GM12878 (cell line): ENCODE data around the gene HSPA12A. TPM values are rescaled to one million over a fixed set of nuclear protein-coding genes. Genes with fewer than 3 reads are reported as not detected.

Experiments
- ATAC-seq: fragments of 200-7000 bp; cut with Tn5 transposase; 3 replicates; pipeline ENCODE4 v1.9.1; 2020; ENCODE audit warnings: mild to moderate bottlenecking, moderate library complexity
- BruUV-seq: library from RNA; stranded (reverse); fragments of 400-500 nt; replicated peaks from 2 replicates; lab custom pipeline; 2021; lab: Mats Ljungman, UMichigan
- CTCF ChIA-PET: fragments of 300-600 bp; sonication (Branson Sonifier 250); formaldehyde crosslinking; extraction: SDS; loops from one replicate; lab custom pipeline; 2021; ENCODE audit warnings: inconsistent platforms; lab: Yijun Ruan, JAX
- POLR2A ChIA-PET: fragments of 350-600 bp; formaldehyde crosslinking; extraction: SDS; loops from one replicate; lab custom pipeline; 2021; ENCODE audit warnings: inconsistent platforms; lab: Charles Lee
- RAD21 ChIA-PET: fragments of 300-600 bp; sonication (Branson Sonifier 250); formaldehyde crosslinking; loops from one replicate; lab custom pipeline; 2023; ENCODE audit warnings: antibody characterized with exemption; ENCODE audit not compliant: unreplicated experiment; lab: Charles Lee
- SMC1A ChIA-PET: fragments of 300-600 bp; sonication (Branson Sonifier 250); formaldehyde crosslinking; loops from one replicate; lab custom pipeline; 2023; ENCODE audit not compliant: unreplicated experiment, uncharacterized antibody; lab: Charles Lee
- DNase-seq: peaks from one replicate; pipeline ENCODE4 v3.0.0-alpha.2; 2011; ENCODE audit warnings: low read depth, low spot score
- FAIRE-seq: peaks from 3 replicates; lab custom pipeline; 2011; peaks lifted over from hg19 to GRCh38; lab: Jason Lieb, UNC
- H2AFZ ChIP-seq: 2 replicates; pipeline ENCODE4 v1.6.0; 2011; ENCODE audit warnings: low read depth, low read length, control low read depth; ENCODE audit not compliant: control insufficient read depth
- H3K27ac ChIP-seq: 2 replicates; pipeline ENCODE4 v1.5.1; 2011; ENCODE audit warnings: control low read depth; ENCODE audit not compliant: control insufficient read depth, insufficient read depth
- H3K27me3 ChIP-seq, 2 experiments: replicated peaks in 1 of 2; 2 replicates each; pipeline versions ENCODE4 v1.6.0 to v1.6.1; 2011; ENCODE audit warnings: low read length in 1 of 2; ENCODE audit not compliant: control insufficient read depth in 2 of 2, insufficient read depth in 2 of 2
- H3K36me3 ChIP-seq, 2 experiments: 2 replicates each; pipeline ENCODE4 v1.5.1; 2011; ENCODE audit warnings: low read length in 1 of 2; ENCODE audit not compliant: control insufficient read depth in 2 of 2, insufficient read depth in 2 of 2
- H3K4me1 ChIP-seq: 2 replicates; pipeline ENCODE4 v1.6.1; 2011; ENCODE audit warnings: mild to moderate bottlenecking, low read length, moderate library complexity, mixed read lengths; ENCODE audit not compliant: control insufficient read depth, insufficient read depth
- H3K4me2 ChIP-seq: 2 replicates; pipeline ENCODE4 v1.6.0; 2011; ENCODE audit warnings: control low read depth; ENCODE audit not compliant: control insufficient read depth, insufficient read depth
- H3K4me3 ChIP-seq: fragments of 200-600 bp; sonication (generic); 2 replicates; pipeline ENCODE4 v1.5.1; 2016
- H3K79me2 ChIP-seq: 2 replicates; pipeline ENCODE4 v1.6.0; 2011; ENCODE audit warnings: low read length; ENCODE audit not compliant: control insufficient read depth, insufficient read depth
- H3K9ac ChIP-seq: 2 replicates; pipeline ENCODE4 v1.8.0; 2011; ENCODE audit warnings: low read length, control low read depth, mixed read lengths; ENCODE audit not compliant: control insufficient read depth, insufficient read depth
- H3K9me3 ChIP-seq: replicated peaks from 3 replicates; pipeline ENCODE4 v1.5.1; 2011; ENCODE audit warnings: mild to moderate bottlenecking, low read length; ENCODE audit not compliant: control insufficient read depth, insufficient read depth
- H4K20me1 ChIP-seq: 2 replicates; pipeline ENCODE4 v1.6.0; 2011; ENCODE audit not compliant: control insufficient read depth, insufficient read depth
- ATF2 ChIP-seq: IDR thresholded peaks from 2 replicates; pipeline ENCODE4 v1.6.1; 2012; ENCODE audit warnings: low read length, inconsistent platforms
- EED ChIP-seq: sonication (generic); IDR thresholded peaks from 2 replicates; pipeline ENCODE4 v1.6.1; 2016; ENCODE audit warnings: antibody characterized with exemption, low read depth
- WGBS: methylation state at CpG from one replicate; pipeline ENCODE4 v1.1.6; 2016; ENCODE audit warnings: low lambda C conversion rate; ENCODE audit not compliant: insufficient replicate concordance, insufficient coverage; ENCODE audit errors: missing lambda C conversion rate; 5-methylcytosine and 5-hydroxymethylcytosine counted together
- in situ Hi-C: fragments of 300-500 bp; cut with MboI; formaldehyde crosslinking; loops from 9 replicates; pipeline ENCODE4 v1.14.3; 2018; ENCODE audit warnings: mixed read lengths
- intact Hi-C: fragments of 100-400 bp; cut with micrococcal nuclease; formaldehyde crosslinking; loops from one replicate; pipeline ENCODE4 v1.14.2; 2022; ENCODE audit not compliant: unreplicated experiment
- polyA plus RNA-seq, 11 experiments: library from polyadenylated mRNA; depleted of rRNA in 4 of 11; unstranded in 6 of 11; stranded (reverse) in 5 of 11; fragments of >200 nt; fragmentation: Nextera tagmentation in 4 of 11; fragmentation: Illumina TruSeq in 1 of 11; extraction: Ambion mirVana in 4 of 11; extraction: Trizol in 1 of 11; gene quantifications; 1 replicate in 1 of 11; 2 replicates in 10 of 11; pipeline versions ENCODE4 v1.2.1 to v1.2.3, GENCODE V29; 2011 to 2016; ENCODE audit warnings: inconsistent platforms in 2 of 11, missing spikeins in 2 of 11, low read depth in 1 of 11
- total RNA-seq, 4 experiments: library from RNA; depleted of rRNA in 3 of 4; stranded (reverse); fragments of >200 nt in 3 of 4; fragmentation: Illumina TruSeq in 1 of 4; extraction: Trizol in 1 of 4; gene quantifications; 2 replicates each; pipeline versions ENCODE4 v1.2.1 to v1.2.3, GENCODE V29; 2013 to 2021
- TF ChIP-seq, protein P1 (sequence below): fragments of 450-650 bp; IDR thresholded peaks from 2 replicates; pipeline ENCODE4 v1.6.1; 2017; ENCODE audit warnings: mild to moderate bottlenecking

Gene HSPA12A
- total and polyA plus RNA-seq, 10 of the 15 experiments (the other 5 are each of a cell fraction or from before 2014, with no cell fraction given), result 0.90 to 20.2 (median 2.8) TPM

DNA sequence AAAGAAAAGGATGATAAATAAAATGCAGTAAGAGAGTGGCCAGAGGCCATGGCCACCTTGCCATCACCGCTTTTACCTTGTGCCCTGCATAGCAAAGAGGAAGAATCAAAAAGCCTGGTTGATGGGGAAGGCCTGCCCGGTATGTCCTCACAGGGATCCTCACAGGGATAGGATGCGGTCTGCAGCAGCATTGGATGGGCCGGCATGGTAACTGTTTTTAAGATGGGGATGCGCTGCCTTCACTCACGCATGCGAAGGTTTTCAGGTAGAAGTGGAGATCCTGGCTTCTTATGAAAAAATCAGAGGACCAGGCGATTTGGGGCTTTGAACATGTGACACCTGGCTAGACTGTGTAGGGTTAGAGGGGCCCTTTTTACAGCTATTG, 109.2 kb downstream of the HSPA12A start:
- in situ Hi-C loops (no loop called here), intact Hi-C loops (no loop called here)
- RAD21 ChIA-PET, result no interaction called here
- H3K36me3 ChIP-seq, result no peaks in the 10 kb centered on the region
- no peaks in the 10 kb centered on the region for H4K20me1 ChIP-seq
- no TSS peak for BruUV-seq
- H3K9ac ChIP-seq, result no peak overlapping the region
- DNase-seq, result no peak
- no peak overlapping the region for H2AFZ ChIP-seq
- H3K79me2 ChIP-seq, result no peaks in the 10 kb centered on the region
- H3K27me3 ChIP-seq, result no peaks in the 10 kb centered on the region
- H3K4me2 ChIP-seq, result no peak overlapping the region
- CTCF ChIA-PET, result no interaction called here
- POLR2A ChIA-PET, result no interaction called here
- TF ChIP-seq EED, result no peak
- TF ChIP-seq, protein P1, sequence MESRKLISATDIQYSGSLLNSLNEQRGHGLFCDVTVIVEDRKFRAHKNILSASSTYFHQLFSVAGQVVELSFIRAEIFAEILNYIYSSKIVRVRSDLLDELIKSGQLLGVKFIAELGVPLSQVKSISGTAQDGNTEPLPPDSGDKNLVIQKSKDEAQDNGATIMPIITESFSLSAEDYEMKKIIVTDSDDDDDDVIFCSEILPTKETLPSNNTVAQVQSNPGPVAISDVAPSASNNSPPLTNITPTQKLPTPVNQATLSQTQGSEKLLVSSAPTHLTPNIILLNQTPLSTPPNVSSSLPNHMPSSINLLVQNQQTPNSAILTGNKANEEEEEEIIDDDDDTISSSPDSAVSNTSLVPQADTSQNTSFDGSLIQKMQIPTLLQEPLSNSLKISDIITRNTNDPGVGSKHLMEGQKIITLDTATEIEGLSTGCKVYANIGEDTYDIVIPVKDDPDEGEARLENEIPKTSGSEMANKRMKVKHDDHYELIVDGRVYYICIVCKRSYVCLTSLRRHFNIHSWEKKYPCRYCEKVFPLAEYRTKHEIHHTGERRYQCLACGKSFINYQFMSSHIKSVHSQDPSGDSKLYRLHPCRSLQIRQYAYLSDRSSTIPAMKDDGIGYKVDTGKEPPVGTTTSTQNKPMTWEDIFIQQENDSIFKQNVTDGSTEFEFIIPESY, result no peak
- TF ChIP-seq ATF2, result no peak
- TF ChIP-seq, all 136 proteins: peak for 0
- ATAC-seq, result no peak
- no peak for FAIRE-seq
- Histone ChIP-seq H3K9me3 (no peaks in the 10 kb centered on the region), H3K4me1 (no peaks in the 10 kb centered on the region), H3K27ac (no peak overlapping the region), H3K4me3 (no peak overlapping the region)
- 74% methylated on average over 8 of the region's 8 CpGs for WGBS
- SMC1A ChIA-PET, result no interaction called here
